AG09319 (cell line): ENCODE measurements around the gene GADD45B.

Source experiments
- DNase-seq: peaks from one replicate; pipeline ENCODE4 v3.0.0-alpha.2; 2010; ENCODE audit warnings: low read depth; ENCODE audit errors: extremely low read depth
- TF ChIP-seq, protein P1 (sequence below): IDR thresholded peaks from 2 replicates; pipeline ENCODE4 v1.5.1; 2011; ENCODE audit warnings: low read depth, mild to moderate bottlenecking, inconsistent platforms, low read length, moderate library complexity

Gene GADD45B

GRCh38 chr19:2438178-2438577 is 37.7 kb upstream of the GADD45B start:
- TF ChIP-seq, protein P1, sequence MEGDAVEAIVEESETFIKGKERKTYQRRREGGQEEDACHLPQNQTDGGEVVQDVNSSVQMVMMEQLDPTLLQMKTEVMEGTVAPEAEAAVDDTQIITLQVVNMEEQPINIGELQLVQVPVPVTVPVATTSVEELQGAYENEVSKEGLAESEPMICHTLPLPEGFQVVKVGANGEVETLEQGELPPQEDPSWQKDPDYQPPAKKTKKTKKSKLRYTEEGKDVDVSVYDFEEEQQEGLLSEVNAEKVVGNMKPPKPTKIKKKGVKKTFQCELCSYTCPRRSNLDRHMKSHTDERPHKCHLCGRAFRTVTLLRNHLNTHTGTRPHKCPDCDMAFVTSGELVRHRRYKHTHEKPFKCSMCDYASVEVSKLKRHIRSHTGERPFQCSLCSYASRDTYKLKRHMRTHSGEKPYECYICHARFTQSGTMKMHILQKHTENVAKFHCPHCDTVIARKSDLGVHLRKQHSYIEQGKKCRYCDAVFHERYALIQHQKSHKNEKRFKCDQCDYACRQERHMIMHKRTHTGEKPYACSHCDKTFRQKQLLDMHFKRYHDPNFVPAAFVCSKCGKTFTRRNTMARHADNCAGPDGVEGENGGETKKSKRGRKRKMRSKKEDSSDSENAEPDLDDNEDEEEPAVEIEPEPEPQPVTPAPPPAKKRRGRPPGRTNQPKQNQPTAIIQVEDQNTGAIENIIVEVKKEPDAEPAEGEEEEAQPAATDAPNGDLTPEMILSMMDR: no peak
- no peak for DNase-seq

DNA sequence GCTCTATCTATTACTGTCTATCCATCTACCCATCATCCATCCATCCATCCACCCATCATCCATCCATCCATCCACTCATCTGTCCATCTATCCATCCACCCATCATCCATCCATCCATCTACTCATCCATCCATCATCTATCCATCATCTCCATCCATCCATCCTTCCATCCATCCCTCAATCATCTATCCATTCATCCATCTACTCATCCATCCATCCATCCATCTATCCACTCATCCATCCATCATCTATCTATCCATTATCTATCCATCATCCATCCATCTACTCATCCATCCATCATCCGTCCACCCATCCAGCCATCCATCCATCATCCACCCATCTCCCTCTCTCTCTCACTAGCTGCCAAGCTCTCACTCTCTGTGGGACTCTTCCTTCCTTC is 35.4 kb upstream of the GADD45B start:
- no peak for DNase-seq
- TF ChIP-seq, protein P1: no peak

DNA sequence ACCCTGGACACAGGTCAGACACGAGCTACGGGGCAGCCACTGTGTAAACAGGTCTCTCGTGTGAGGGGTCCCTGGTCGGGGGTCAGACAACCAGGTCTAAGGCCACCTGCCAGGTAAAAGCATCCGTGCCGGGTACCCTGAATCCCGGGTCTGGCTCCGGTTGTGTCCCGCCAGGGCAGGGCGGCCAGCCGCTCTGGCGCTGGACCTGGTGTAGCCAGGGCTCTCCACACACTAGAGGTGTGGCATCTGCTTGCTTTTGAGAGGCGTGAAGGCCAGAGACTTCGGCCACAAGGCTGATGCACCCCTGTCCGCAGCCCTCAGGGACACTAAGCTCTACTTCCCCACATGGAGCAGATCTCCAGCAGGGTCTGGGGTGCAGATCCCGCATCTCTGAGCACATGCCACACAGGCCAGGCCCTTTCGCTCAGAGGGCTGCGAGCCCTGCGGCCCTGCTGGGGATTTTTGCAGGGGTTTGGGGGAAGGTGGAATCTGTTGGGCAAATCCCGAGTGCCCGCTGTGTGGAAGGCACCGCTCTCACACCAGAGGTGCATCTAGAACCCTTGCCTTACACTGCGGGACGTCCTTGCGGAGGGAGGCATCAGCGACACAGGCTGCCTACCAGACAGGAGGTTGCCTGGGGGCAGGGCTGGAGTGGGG is 34.7 kb upstream of the GADD45B start:
- no peak for DNase-seq

DNA sequence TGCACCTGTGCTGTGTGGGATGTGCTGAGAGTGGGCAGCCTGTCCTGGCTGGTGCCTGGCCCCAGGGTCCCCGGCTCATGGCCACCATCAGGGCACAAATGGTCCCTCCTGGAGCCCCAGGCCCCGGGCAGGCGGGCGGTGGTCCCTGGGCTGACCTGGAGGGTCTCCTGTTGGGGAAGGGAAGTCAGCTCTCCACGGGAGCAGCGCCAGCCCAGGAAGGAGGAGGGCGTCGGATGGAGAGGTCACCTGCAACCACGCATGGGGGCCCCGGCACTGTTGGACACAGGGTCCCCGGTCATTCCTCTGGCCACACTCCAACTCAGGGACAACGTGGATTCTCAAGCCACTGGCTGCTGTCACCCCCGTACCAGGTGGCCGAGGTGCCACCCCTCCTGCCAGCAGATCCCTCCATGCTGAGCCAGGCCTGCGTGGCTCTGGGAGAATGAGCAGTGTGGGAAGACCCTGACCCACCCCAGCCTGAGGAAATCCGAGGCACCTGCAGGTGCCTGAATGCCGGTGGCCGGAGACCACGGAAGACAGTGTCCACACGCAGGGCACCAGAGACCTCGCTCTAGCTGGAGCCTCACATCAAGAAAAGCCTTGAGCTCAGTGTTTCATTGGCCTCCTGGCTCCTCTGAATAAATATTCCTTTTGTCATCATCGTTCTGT is 32.7 kb upstream of the GADD45B start:
- DNase-seq: no peak
- TF ChIP-seq, protein P1: no peak

More for the DNA sequence above, 34.7 kb upstream of the GADD45B start:
- TF ChIP-seq, protein P1: no peak

DNA sequence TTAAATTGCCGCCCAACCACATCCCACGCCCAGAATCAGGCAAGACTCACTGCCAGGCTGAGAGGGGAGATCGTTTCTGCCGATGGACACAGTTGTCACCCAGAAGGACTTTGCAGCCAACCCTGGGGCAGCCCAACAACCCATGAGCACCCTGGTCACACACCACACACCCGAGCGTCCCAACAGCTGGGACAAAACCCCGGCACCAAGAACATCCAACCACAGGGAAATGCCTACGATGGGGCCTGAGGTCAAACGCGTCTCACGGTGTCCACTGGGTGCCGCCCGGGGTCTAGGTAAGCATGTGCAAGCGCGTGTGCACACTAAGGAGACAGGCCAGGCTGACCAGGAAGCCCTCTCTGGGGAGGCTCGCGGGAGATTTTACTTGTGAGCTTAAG is 32.1 kb upstream of the GADD45B start:
- no peak for DNase-seq
- TF ChIP-seq, protein P1: no peak

- no peak for DNase-seq
Measured at GRCh38 chr19:2444251-2445002, 31.5 kb upstream of the GADD45B start.

More at GRCh38 chr19:2444251-2445002, 31.5 kb upstream of the GADD45B start:
- TF ChIP-seq, protein P1: no peak
